Caco-2 (cell line): ENCODE results near the gene ABITRAM. TPM values are rescaled to one million over a fixed set of nuclear protein-coding genes. Genes with fewer than 3 reads are reported as not detected.
"Not testable (repeated sequence)": the region's sequence is repeated elsewhere in the genome, so short reads cannot be mapped to it uniquely, and the experiment has no call there.

ENCODE experiments used
- BruUV-seq: library from RNA; stranded (reverse); fragments of 400-500 nt; replicated peaks from 2 replicates; lab custom pipeline; 2021; lab: Mats Ljungman, UMichigan
- CTCF ChIA-PET: fragments of 300-600 bp; sonication (Branson Sonifier 250); formaldehyde crosslinking; loops from one replicate; lab custom pipeline; 2022; ENCODE audit warnings: antibody characterized with exemption; lab: Charles Lee
- POLR2A ChIA-PET: fragments of 300-600 bp; sonication (Branson Sonifier 250); formaldehyde crosslinking; loops from one replicate; lab custom pipeline; 2022; ENCODE audit warnings: antibody characterized with exemption; lab: Charles Lee
- DNase-seq, 2 experiments: peaks; one replicate each; pipeline versions ENCODE4 v3.0.0 to v3.0.0-alpha.2; 2020 to 2022
- H3K27me3 ChIP-seq: replicated peaks from 2 replicates; pipeline ENCODE4 v1.6.0; 2011; ENCODE audit warnings: low read length; ENCODE audit not compliant: control insufficient read depth, insufficient read depth
- H3K36me3 ChIP-seq: 2 replicates; pipeline ENCODE4 v1.5.1; 2011; ENCODE audit warnings: low read length; ENCODE audit not compliant: control insufficient read depth, insufficient read depth
- H3K4me1 ChIP-seq: fragments of 250-450 bp; sonication (Bioruptor Pico); 2 replicates; pipeline ENCODE4 v1.5.1; 2020; ENCODE audit warnings: mild to moderate bottlenecking
- H3K4me3 ChIP-seq: 2 replicates; pipeline ENCODE4 v1.5.1; 2011; ENCODE audit warnings: low read depth, mild to moderate bottlenecking, control low read depth, low read length
- H3K9me3 ChIP-seq: fragments of 250-450 bp; sonication (Bioruptor Pico); 2 replicates; pipeline ENCODE4 v1.5.1; 2020; ENCODE audit warnings: mild to moderate bottlenecking, moderate library complexity
- H3K27ac Mint-ChIP-seq: one replicate; pipeline ENCODE4 v1.8.0; 2022; ENCODE audit warnings: mixed read lengths; ENCODE audit not compliant: unreplicated experiment
- H3K27me3 Mint-ChIP-seq: one replicate; pipeline ENCODE4 v1.8.0; 2022; ENCODE audit warnings: mixed read lengths; ENCODE audit not compliant: insufficient read depth, unreplicated experiment
- H3K36me3 Mint-ChIP-seq: one replicate; pipeline ENCODE4 v1.8.0; 2022; ENCODE audit warnings: mild to moderate bottlenecking, mixed read lengths; ENCODE audit not compliant: insufficient read depth, unreplicated experiment
- H3K4me1 Mint-ChIP-seq: one replicate; pipeline ENCODE4 v1.8.0; 2022; ENCODE audit warnings: low read depth, mixed read lengths; ENCODE audit not compliant: unreplicated experiment
- H3K4me3 Mint-ChIP-seq: one replicate; pipeline ENCODE4 v1.8.0; 2022; ENCODE audit warnings: mild to moderate bottlenecking, moderate library complexity, mixed read lengths; ENCODE audit not compliant: unreplicated experiment
- H3K9me3 Mint-ChIP-seq: one replicate; pipeline ENCODE4 v1.8.0; 2022; ENCODE audit warnings: mixed read lengths; ENCODE audit not compliant: unreplicated experiment
- intact Hi-C: fragments of 100-400 bp; cut with micrococcal nuclease; formaldehyde crosslinking; loops from one replicate; pipeline ENCODE4 v1.10.0; 2022; ENCODE audit not compliant: unreplicated experiment
- total RNA-seq: library from RNA; stranded (reverse); gene quantifications from 2 replicates; pipeline ENCODE4 v1.2.3, GENCODE V29; 2022
- TF ChIP-seq, protein P1 (sequence below), 2 experiments: fragments of 200-600 bp in 1 of 2; IDR thresholded peaks; 1 replicate in 1 of 2; 2 replicates in 1 of 2; pipeline versions ENCODE4 v1.5.1 to v1.8.0; 2011 to 2022; ENCODE audit warnings: antibody characterized with exemption in 1 of 2, control low read depth in 1 of 2, inconsistent platforms in 1 of 2, low read depth in 1 of 2, low read length in 1 of 2, mild to moderate bottlenecking in 1 of 2, moderate library complexity in 1 of 2; ENCODE audit not compliant: insufficient read depth in 1 of 2, severe bottlenecking in 1 of 2, unreplicated experiment in 1 of 2

ABITRAM gene
- total RNA-seq, 1 experiment from 2014 or later = 20.5 TPM

DNA sequence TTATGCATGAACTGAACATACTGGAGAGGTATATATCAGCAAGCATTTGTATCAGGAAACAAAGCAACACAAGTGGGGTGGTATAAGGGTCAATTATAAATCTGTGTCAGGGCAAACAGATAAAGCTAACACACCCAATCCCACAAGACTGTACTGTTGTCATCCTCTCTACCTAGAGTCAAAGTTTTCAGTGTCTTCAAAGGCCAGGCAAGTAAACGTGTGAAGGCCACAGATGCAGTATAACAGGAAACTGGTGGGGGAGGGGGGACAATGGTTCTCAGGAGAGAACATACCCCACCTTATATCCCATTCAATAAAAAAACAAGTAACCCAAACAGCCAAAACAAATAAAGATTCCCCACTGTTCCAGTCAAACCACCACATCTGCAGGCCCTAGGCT is 22.4 kb upstream of the ABITRAM start:
- no peaks in the 10 kb centered on the region for H3K27me3 ChIP-seq

DNA sequence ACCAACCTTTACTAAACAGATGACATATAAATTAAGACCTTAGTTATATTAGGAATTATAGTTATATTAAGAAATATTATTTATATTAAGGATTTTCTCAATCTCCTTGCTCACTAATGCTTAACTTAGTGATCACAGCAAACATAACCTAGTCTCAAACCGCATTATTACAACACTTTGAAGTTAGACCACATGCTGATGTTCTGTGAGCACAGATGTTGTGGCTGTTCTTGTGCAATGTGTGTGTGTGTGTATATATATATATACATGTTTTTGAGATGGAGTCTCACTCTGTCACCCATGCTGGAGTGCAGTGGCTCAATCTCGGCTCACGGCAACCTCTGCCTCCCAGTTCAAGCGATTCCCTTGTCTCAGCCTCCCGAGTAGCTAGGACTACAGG is 20.8 kb upstream of the ABITRAM start:
- BruUV-seq = no TSS peak
- H3K36me3 ChIP-seq = no peaks in the 10 kb centered on the region
- Mint-ChIP-seq H3K27ac (no peak overlapping the region), H3K4me1 (no peaks in the 10 kb centered on the region), H3K4me3 (no peak overlapping the region), H3K9me3 (no peaks in the 10 kb centered on the region), H3K36me3 (peaks cover 43% of the 10 kb centered on the region), H3K27me3 (no peaks in the 10 kb centered on the region)
- DNase-seq = no peak
- ChIA-PET POLR2A (no interaction called here), CTCF (no interaction called here)
- H3K27me3 ChIP-seq = no peaks in the 10 kb centered on the region
- intact Hi-C loops = no loop called here
- H3K4me3 ChIP-seq = no peak overlapping the region
- H3K9me3 ChIP-seq = no peaks in the 10 kb centered on the region
- TF ChIP-seq, protein P1, sequence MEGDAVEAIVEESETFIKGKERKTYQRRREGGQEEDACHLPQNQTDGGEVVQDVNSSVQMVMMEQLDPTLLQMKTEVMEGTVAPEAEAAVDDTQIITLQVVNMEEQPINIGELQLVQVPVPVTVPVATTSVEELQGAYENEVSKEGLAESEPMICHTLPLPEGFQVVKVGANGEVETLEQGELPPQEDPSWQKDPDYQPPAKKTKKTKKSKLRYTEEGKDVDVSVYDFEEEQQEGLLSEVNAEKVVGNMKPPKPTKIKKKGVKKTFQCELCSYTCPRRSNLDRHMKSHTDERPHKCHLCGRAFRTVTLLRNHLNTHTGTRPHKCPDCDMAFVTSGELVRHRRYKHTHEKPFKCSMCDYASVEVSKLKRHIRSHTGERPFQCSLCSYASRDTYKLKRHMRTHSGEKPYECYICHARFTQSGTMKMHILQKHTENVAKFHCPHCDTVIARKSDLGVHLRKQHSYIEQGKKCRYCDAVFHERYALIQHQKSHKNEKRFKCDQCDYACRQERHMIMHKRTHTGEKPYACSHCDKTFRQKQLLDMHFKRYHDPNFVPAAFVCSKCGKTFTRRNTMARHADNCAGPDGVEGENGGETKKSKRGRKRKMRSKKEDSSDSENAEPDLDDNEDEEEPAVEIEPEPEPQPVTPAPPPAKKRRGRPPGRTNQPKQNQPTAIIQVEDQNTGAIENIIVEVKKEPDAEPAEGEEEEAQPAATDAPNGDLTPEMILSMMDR (IDR thresholded peaks at IDR 0.05; ENCODE audit: insufficient read depth in 1 of 2, low read depth in 1 of 2, low read length in 1 of 2, severe bottlenecking in 1 of 2, unreplicated experiment in 1 of 2) = no peak
- no peaks in the 10 kb centered on the region for H3K4me1 ChIP-seq

More for the DNA sequence above, 22.4 kb upstream of the ABITRAM start:
- ChIA-PET CTCF (no interaction called here), POLR2A (interaction anchor here (0.7 kb wide), 1 partner anchor 9 kb away, joined by 6 read pairs; no protein-coding TSS in a partner anchor)
- Mint-ChIP-seq H3K27me3 (no peaks in the 10 kb centered on the region), H3K4me1 (no peaks in the 10 kb centered on the region), H3K36me3 (peaks cover 44% of the 10 kb centered on the region), H3K27ac (no peak overlapping the region), H3K9me3 (no peaks in the 10 kb centered on the region), H3K4me3 (no peak overlapping the region)
- DNase-seq = no peak
- H3K4me1 ChIP-seq = no peaks in the 10 kb centered on the region
- BruUV-seq = no TSS peak
- H3K4me3 ChIP-seq = no peak overlapping the region
- H3K36me3 ChIP-seq = no peaks in the 10 kb centered on the region; the same call in 1 of the 2 replicates
- no peaks in the 10 kb centered on the region for H3K9me3 ChIP-seq
- intact Hi-C loops = no loop called here
- TF ChIP-seq, protein P1 (IDR thresholded peaks at IDR 0.05; ENCODE audit: insufficient read depth in 1 of 2, low read depth in 1 of 2, low read length in 1 of 2, severe bottlenecking in 1 of 2, unreplicated experiment in 1 of 2) = no peak

DNA sequence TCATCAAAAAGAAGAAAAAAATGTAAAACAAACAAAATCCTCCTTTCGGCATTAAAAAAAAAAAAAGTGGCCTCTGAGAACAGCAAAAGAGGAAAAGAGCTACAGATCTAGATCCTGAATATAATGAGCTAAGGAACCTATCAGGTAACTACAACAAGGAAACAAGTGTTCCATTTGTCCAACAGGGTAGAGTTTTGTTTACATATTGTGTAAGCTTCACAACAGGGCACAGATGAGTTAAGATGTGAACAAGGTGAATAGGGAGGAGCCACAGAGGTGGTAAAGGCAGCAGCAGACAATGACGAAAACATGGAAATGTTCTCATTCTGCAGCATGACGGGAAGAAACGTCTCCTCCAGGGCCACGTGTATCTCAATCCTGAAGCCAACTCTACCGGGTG is 14.7 kb upstream of the ABITRAM start:
- intact Hi-C loops = no loop called here
- Histone ChIP-seq H3K36me3 (no peaks in the 10 kb centered on the region; the same call in 1 of the 2 replicates), H3K9me3 (no peaks in the 10 kb centered on the region), H3K4me1 (no peaks in the 10 kb centered on the region), H3K4me3 (no peak overlapping the region), H3K27me3 (no peaks in the 10 kb centered on the region)
- H3K36me3 Mint-ChIP-seq = peaks cover 46% of the 10 kb centered on the region
- no peaks in the 10 kb centered on the region for H3K9me3 Mint-ChIP-seq
- no TSS peak for BruUV-seq
- no peak overlapping the region for H3K27ac Mint-ChIP-seq
- peaks cover 6% of the 10 kb centered on the region for H3K4me1 Mint-ChIP-seq
- H3K27me3 Mint-ChIP-seq = no peaks in the 10 kb centered on the region
- H3K4me3 Mint-ChIP-seq = no peak overlapping the region
- CTCF ChIA-PET = no interaction called here
- POLR2A ChIA-PET = no interaction called here
- DNase-seq = no peak
- TF ChIP-seq, protein P1 (IDR thresholded peaks at IDR 0.05; ENCODE audit: insufficient read depth in 1 of 2, low read depth in 1 of 2, low read length in 1 of 2, severe bottlenecking in 1 of 2, unreplicated experiment in 1 of 2) = no peak

DNA sequence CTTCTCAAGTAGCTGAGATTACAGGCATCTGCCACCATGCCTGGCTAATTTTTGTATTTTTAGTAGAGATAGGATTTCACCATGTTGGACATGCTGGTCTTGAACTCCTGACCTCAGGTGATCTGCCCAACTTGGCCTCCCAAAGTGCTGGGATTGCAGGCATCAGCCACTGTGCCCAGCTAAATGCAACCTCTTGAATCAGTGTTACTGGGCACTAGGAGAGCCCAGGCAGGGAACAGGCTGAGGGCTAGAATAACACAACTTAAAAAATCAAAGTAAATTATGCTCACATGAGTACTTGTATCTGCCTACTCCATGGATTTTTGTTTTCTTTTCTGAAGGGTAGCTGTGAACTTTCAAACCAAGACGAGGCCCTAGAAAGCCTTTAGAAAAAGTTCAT is 13.8 kb upstream of the ABITRAM start:
- intact Hi-C loops, H3K4me3 Mint-ChIP-seq, H3K27ac Mint-ChIP-seq, BruUV-seq, DNase-seq, H3K4me1 Mint-ChIP-seq, CTCF ChIA-PET, H3K4me3 ChIP-seq, H3K9me3 ChIP-seq, H3K9me3 Mint-ChIP-seq, H3K27me3 ChIP-seq, H3K4me1 ChIP-seq, H3K27me3 Mint-ChIP-seq, H3K36me3 ChIP-seq: not testable (repeated sequence)
- peaks cover 42% of the 10 kb centered on the region for H3K36me3 Mint-ChIP-seq
- POLR2A ChIA-PET = interaction anchor here (0.6 kb wide), 1 partner anchor 8 kb away, joined by 6 read pairs; no protein-coding TSS in a partner anchor
